Choroid plexus epithelial cell (primary cell): ENCODE data around the gene TRAPPC10.

Source experiments
- DNase-seq: peaks from one replicate; pipeline ENCODE4 v3.0.0-alpha.2; 2010; ENCODE audit warnings: low read depth
- H3K4me3 ChIP-seq: 2 replicates; pipeline ENCODE4 v1.5.1; 2011; ENCODE audit warnings: low read depth, mild to moderate bottlenecking, control low read depth, low read length, moderate library complexity
- CTCF ChIP-seq: conservative IDR thresholded peaks from 2 replicates; pipeline ENCODE4 v1.5.1; 2011; ENCODE audit warnings: low read depth, mild to moderate bottlenecking, control low read depth, inconsistent platforms, low read length, moderate library complexity

TRAPPC10 gene

GRCh38 chr21:44070391-44070790 is 58.3 kb downstream of the TRAPPC10 start:
- no peak for DNase-seq
- no peak overlapping the region for H3K4me3 ChIP-seq
- TF ChIP-seq CTCF, result no peak

- TF ChIP-seq CTCF, result peak; percentile 32
- DNase-seq, result no peak
- no peak overlapping the region for H3K4me3 ChIP-seq
Observed at GRCh38 chr21:44071359-44072104, 59.4 kb downstream of the TRAPPC10 start.

GRCh38 chr21:44072111-44072510 is 60.0 kb downstream of the TRAPPC10 start:
- no peak for TF ChIP-seq CTCF
- H3K4me3 ChIP-seq, result no peak overlapping the region
- DNase-seq, result no peak

GRCh38 chr21:44074315-44074958 is 62.3 kb downstream of the TRAPPC10 start:
- no peak overlapping the region for H3K4me3 ChIP-seq
- no peak for TF ChIP-seq CTCF
- no peak for DNase-seq

GRCh38 chr21:44076316-44076715 is 64.2 kb downstream of the TRAPPC10 start:
- no peak for DNase-seq
- no peak for TF ChIP-seq CTCF
- no peak overlapping the region for H3K4me3 ChIP-seq

- no peak for TF ChIP-seq CTCF
- no peak overlapping the region for H3K4me3 ChIP-seq
- no peak for DNase-seq
Observed at GRCh38 chr21:44078411-44078981, 66.4 kb downstream of the TRAPPC10 start.

- no peak for TF ChIP-seq CTCF
- no peak overlapping the region for H3K4me3 ChIP-seq
- DNase-seq, result no peak
Observed at GRCh38 chr21:44079446-44079845, 67.3 kb downstream of the TRAPPC10 start.
